Measurements from ENCODE around the gene C2CD4A. TPM values are rescaled to one million over a fixed set of nuclear protein-coding genes. Genes with fewer than 3 reads are reported as not detected.

Gene C2CD4A
- total RNA-seq, 4 donors from 2014 or later, result 0.18 to 1.8 (median 0.19) TPM

GRCh38 chr15:62109982-62110851 lies 43.4 kb downstream of the C2CD4A start:
- H3K4me1 ChIP-seq, result peaks cover 5 to 45% (median 32%) of the 10 kb centered on the region in 3 donors
- DNase-seq, result no peak
- peak overlapping the region; percentile 2 to 72 (median 63) for H3K27ac ChIP-seq
- TF ChIP-seq POLR2A (IDR thresholded peaks at IDR 0.05) (no peak), CTCF (IDR thresholded peaks at IDR 0.05) (no peak)
- H3K9me3 ChIP-seq, result no peaks in the 10 kb centered on the region
- no peaks in the 10 kb centered on the region for H3K36me3 ChIP-seq
- intact Hi-C loops (cut with DNase I), result loop anchor here (10.0 kb wide), 1 partner anchor 45 kb away; the partner anchor contains the start of genes C2CD4A and VPS13C
- H3K4me3 ChIP-seq, result no peak overlapping the region
- no peaks in the 10 kb centered on the region for H3K27me3 ChIP-seq
- WGBS, 2 donors, result 21 to 40% methylated on average over 5 to 6 of the region's 6 CpGs

GRCh38 chr15:62112081-62112480 lies 45.3 kb downstream of the C2CD4A start:
- Histone ChIP-seq H3K27ac (peak overlapping the region in 3 of 4 donors; percentile 46 to 73 (median 71)), H3K9me3 (no peaks in the 10 kb centered on the region), H3K27me3 (no peaks in the 10 kb centered on the region), H3K36me3 (no peaks in the 10 kb centered on the region), H3K4me3 (no peak overlapping the region), H3K4me1 (peaks cover 5 to 45% (median 32%) of the 10 kb centered on the region in 3 donors)
- TF ChIP-seq CTCF (IDR thresholded peaks at IDR 0.05) (no peak), POLR2A (IDR thresholded peaks at IDR 0.05) (no peak)
- no peak for DNase-seq
- WGBS, 2 donors, result 48 to 50% methylated on average over 4 of the region's 4 CpGs
- intact Hi-C loops (cut with DNase I), result loop anchor here (10.0 kb wide), 1 partner anchor 47 kb away; the partner anchor contains the start of genes C2CD4A and VPS13C

GRCh38 chr15:62112616-62113593 lies 46.1 kb downstream of the C2CD4A start:
- Histone ChIP-seq H3K4me3 (peak overlapping the region in 2 of 4 donors; percentile 9 to 19), H3K36me3 (no peaks in the 10 kb centered on the region), H3K9me3 (no peaks in the 10 kb centered on the region), H3K27ac (peak overlapping the region; percentile 14 to 73 (median 58)), H3K4me1 (peaks cover 5 to 48% (median 35%) of the 10 kb centered on the region in 3 donors), H3K27me3 (no peaks in the 10 kb centered on the region)
- intact Hi-C loops (cut with DNase I), result loop anchor here (10.0 kb wide), 1 partner anchor 48 kb away; the partner anchor contains the start of genes C2CD4A and VPS13C
- DNase-seq, result no peak
- WGBS, 2 donors, result 53 to 61% methylated on average over 11 of the region's 11 CpGs
- TF ChIP-seq CTCF (IDR thresholded peaks at IDR 0.05), result no peak

- WGBS, 2 donors, result 37 to 39% methylated on average over 1 of the region's 1 CpG
- TF ChIP-seq CTCF (IDR thresholded peaks at IDR 0.05), result no peak
- TF ChIP-seq POLR2A (IDR thresholded peaks at IDR 0.05), result no peak
- H3K27ac ChIP-seq, result no peak overlapping the region
- no peak for DNase-seq
- intact Hi-C loops (cut with DNase I), result loop anchor here (10.0 kb wide), 1 partner anchor 51 kb away; the partner anchor contains the start of genes C2CD4A and VPS13C
- H3K4me3 ChIP-seq, result no peak overlapping the region
- peaks cover 5 to 62% (median 51%) of the 10 kb centered on the region in 3 donors for H3K4me1 ChIP-seq
- H3K9me3 ChIP-seq, result no peaks in the 10 kb centered on the region
- no peaks in the 10 kb centered on the region for H3K36me3 ChIP-seq
- no peaks in the 10 kb centered on the region for H3K27me3 ChIP-seq
These were observed 49.1 kb downstream of the C2CD4A start for GRCh38 chr15:62115847-62116246.

Measured in esophagus squamous epithelium (tissue), 5 donors.